Lower leg skin (tissue), 4 donors: ENCODE results near the gene HOXA1. TPM values are rescaled to one million over a fixed set of nuclear protein-coding genes. Genes with fewer than 3 reads are reported as not detected.

ENCODE experiments used
- DNase-seq, 2 donors: peaks; one replicate each; pipeline ENCODE4 v3.0.0-alpha.2; 2019; ENCODE audit warnings: low spot score in 2 of 2
- H3K4me3 ChIP-seq: fragments of 200-600 bp; sonication (generic); 2 replicates; pipeline ENCODE4 v1.5.1; 2017; ENCODE audit warnings: mild to moderate bottlenecking, low read depth; ENCODE audit not compliant: poor library complexity, severe bottlenecking
- CTCF ChIP-seq, 3 donors: fragments of 450-650 bp; IDR thresholded peaks; one replicate each; pipeline ENCODE4 v1.5.1; 2016; ENCODE audit warnings: antibody characterized with exemption in 3 of 3, mild to moderate bottlenecking in 3 of 3, moderate library complexity in 2 of 3
- POLR2A ChIP-seq, 2 donors: fragments of 450-650 bp; IDR thresholded peaks; one replicate each; pipeline ENCODE4 v1.6.1; 2016 to 2017; ENCODE audit warnings: antibody characterized with exemption in 2 of 2, mild to moderate bottlenecking in 1 of 2, moderate library complexity in 1 of 2
- WGBS, 2 donors: methylation state at CpG; one replicate each; pipeline ENCODE4 v1.1.5; 2018; 5-methylcytosine and 5-hydroxymethylcytosine counted together
- intact Hi-C: fragments of 100-400 bp; cut with DNase I; formaldehyde crosslinking; loops from one replicate; pipeline ENCODE4 v1.15.0; 2023; ENCODE audit warnings: low total_unique reads
- total RNA-seq, 4 donors: library from RNA; depleted of rRNA; stranded (reverse); fragments of >200 nt; gene quantifications; one replicate each; pipeline ENCODE4 v1.1.0, GENCODE V29; 2016

Gene HOXA1
- total RNA-seq, 4 donors from 2014 or later = 0.63 to 3.2 (median 1.9) TPM

DNA sequence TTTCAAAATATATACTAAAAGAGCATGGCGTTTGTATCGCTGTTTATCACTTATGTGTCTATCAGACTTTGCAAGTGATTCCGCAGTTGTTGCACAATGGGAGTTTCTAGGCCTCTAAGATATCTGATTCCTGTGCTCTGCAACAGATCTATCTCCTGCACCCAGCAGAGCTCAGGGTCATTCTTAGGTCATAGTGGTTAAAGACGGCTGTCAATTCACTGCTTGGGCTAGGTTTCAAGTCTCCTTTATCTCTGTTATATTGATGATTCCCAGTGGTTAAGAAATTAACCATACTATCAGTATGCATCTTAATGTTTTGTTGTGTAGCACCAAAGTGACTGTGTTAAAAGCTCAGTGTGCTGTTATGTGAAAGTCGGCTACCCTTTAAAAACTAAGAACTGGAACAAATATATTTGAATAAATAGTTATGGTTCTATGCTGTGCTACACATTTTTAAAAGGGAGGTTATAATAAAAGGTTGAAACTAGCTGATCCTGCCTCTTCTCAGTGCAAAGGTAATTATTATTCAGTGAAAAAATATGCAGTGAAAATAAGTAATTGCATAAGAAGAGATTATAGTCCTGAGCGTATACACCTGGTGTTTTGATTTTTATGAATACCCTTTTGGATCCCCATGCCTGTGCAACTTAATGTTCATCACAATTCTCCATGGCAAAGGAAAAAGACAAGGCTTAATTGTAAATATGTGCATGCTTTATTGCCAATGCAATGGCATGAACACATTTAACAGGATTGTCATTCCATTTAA lies 24.0 kb downstream of the HOXA1 start:
- WGBS, 2 donors = 84 to 88% methylated on average over 6 of the region's 6 CpGs
- intact Hi-C loops = no loop called here
- H3K4me3 ChIP-seq = no peak overlapping the region
- DNase-seq = no peak
- TF ChIP-seq CTCF (IDR thresholded peaks at IDR 0.05) (no peak), POLR2A (IDR thresholded peaks at IDR 0.05) (no peak)

- WGBS, 2 donors = 97 to 100% methylated on average over 1 of the region's 1 CpG
Measured at GRCh38 chr7:27068259-27068658, 27.5 kb downstream of the HOXA1 start.

DNA sequence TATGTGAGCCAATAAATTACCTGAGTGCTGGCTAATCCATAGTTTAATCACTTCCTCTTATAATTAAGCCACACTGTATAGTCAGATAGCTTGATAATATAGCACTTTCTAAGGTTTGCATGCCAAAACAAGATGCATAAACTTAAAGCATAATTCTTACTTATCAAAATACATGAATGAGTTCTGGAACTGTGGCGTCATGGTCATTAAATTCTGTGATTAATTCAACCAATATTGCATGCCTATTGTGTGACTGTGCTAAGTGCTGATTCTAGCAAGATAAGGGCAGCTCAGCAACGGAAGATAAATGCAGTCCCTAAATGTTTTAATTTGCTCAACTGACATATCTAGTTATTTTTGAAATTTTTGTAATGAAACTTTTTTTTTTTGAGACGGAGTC lies 29.7 kb downstream of the HOXA1 start:
- intact Hi-C loops = no loop called here
- no peak for DNase-seq
- no peak for TF ChIP-seq CTCF (IDR thresholded peaks at IDR 0.05)
- TF ChIP-seq POLR2A (IDR thresholded peaks at IDR 0.05) = no peak
- H3K4me3 ChIP-seq = no peak overlapping the region
- WGBS, 2 donors = 61 to 67% methylated on average over 3 of the region's 3 CpGs

More at GRCh38 chr7:27068259-27068658, 27.5 kb downstream of the HOXA1 start:
- no peak for DNase-seq
- no peak overlapping the region for H3K4me3 ChIP-seq
- intact Hi-C loops = no loop called here
- TF ChIP-seq POLR2A (IDR thresholded peaks at IDR 0.05) (no peak), CTCF (IDR thresholded peaks at IDR 0.05) (no peak)

DNA sequence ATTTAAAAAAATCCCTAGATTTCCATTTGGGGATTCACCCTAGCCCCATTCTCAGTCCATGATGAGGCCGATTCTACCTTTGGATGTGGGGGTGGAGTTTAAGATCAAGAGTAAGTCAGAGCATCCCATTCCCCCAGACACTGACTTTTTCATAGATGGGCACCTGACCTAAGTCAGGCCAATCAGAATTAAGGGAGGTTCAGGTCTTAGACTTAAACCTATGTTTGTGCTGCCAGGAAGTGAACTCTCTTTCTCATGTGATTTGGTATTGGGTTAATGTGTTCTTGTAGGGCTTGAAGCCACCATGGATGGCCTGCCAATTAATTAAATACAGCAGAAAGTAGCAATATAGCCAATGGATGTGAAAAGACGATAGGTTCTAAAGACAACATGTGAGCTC lies 30.1 kb downstream of the HOXA1 start:
- intact Hi-C loops = no loop called here
- no peak overlapping the region for H3K4me3 ChIP-seq
- TF ChIP-seq POLR2A (IDR thresholded peaks at IDR 0.05) = no peak
- TF ChIP-seq CTCF (IDR thresholded peaks at IDR 0.05) = no peak
- no peak for DNase-seq
- 81 to 87% methylated on average over 2 of the region's 2 CpGs for WGBS, 2 donors

DNA sequence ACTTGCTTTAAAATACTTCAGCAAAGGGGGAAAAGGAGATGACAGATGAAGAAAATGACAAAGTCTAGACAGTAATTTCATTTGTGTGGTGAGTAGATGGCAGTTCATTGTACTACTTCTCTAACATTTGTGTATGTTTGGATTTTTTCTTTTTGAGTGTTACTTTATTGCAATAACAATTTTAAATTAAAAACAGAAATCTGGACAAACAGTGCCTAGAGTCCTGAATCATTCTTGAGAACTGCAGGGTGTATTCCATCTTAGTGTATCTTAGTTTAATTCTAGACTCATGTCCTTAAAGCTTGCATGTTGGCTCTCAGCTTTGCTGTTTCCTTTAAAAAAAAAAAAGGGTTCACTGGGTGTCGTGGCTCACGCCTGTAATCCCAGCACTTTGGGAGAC lies 31.1 kb downstream of the HOXA1 start:
- H3K4me3 ChIP-seq = no peak overlapping the region
- TF ChIP-seq CTCF (IDR thresholded peaks at IDR 0.05) = no peak
- TF ChIP-seq POLR2A (IDR thresholded peaks at IDR 0.05) = no peak
- intact Hi-C loops = no loop called here
- no peak for DNase-seq
- 71 to 76% methylated on average over 2 of the region's 2 CpGs for WGBS, 2 donors

DNA sequence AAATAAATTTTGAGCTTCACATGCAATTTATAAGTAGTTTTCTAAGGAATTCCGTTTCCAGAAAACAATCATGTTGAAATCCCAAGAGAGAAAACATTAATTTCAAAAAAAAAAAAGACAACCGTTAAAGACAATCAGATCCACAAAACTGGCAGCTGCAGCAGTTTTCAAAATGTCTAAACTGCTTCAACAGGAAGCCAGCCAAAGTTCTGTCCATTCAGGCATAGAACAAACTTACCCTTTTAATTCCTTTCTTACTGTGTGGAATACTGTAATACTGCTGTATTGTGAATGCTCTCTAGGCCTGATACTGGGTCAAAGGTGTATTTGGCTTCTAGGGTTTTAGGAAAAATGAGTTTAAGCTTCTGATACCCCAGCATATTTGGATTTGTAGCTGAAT lies 31.6 kb downstream of the HOXA1 start:
- WGBS, 2 donors = 21 to 24% methylated on average over 2 of the region's 2 CpGs
- DNase-seq = no peak
- H3K4me3 ChIP-seq = no peak overlapping the region

More for the DNA sequence above, 31.6 kb downstream of the HOXA1 start:
- intact Hi-C loops = no loop called here
- TF ChIP-seq POLR2A (IDR thresholded peaks at IDR 0.05) (no peak), CTCF (IDR thresholded peaks at IDR 0.05) (no peak)
